Activated T-helper 1 cell treated with anti-CD3 and anti-CD28 coated beads, Interleukin-2, amount 50 U/mL, for 16 hours (primary cell): ENCODE results near the gene THRAP3.
"Not testable (repeated sequence)": the region's sequence is repeated elsewhere in the genome, so short reads cannot be mapped to it uniquely, and the experiment has no call there.

Experiments
- DNase-seq, 2 donors: peaks; one replicate each; pipeline ENCODE4 v3.0.0-alpha.2; 2020; ENCODE audit warnings: low read depth in 1 of 2, low spot score in 1 of 2

THRAP3 gene, protein sequence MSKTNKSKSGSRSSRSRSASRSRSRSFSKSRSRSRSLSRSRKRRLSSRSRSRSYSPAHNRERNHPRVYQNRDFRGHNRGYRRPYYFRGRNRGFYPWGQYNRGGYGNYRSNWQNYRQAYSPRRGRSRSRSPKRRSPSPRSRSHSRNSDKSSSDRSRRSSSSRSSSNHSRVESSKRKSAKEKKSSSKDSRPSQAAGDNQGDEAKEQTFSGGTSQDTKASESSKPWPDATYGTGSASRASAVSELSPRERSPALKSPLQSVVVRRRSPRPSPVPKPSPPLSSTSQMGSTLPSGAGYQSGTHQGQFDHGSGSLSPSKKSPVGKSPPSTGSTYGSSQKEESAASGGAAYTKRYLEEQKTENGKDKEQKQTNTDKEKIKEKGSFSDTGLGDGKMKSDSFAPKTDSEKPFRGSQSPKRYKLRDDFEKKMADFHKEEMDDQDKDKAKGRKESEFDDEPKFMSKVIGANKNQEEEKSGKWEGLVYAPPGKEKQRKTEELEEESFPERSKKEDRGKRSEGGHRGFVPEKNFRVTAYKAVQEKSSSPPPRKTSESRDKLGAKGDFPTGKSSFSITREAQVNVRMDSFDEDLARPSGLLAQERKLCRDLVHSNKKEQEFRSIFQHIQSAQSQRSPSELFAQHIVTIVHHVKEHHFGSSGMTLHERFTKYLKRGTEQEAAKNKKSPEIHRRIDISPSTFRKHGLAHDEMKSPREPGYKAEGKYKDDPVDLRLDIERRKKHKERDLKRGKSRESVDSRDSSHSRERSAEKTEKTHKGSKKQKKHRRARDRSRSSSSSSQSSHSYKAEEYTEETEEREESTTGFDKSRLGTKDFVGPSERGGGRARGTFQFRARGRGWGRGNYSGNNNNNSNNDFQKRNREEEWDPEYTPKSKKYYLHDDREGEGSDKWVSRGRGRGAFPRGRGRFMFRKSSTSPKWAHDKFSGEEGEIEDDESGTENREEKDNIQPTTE

DNA sequence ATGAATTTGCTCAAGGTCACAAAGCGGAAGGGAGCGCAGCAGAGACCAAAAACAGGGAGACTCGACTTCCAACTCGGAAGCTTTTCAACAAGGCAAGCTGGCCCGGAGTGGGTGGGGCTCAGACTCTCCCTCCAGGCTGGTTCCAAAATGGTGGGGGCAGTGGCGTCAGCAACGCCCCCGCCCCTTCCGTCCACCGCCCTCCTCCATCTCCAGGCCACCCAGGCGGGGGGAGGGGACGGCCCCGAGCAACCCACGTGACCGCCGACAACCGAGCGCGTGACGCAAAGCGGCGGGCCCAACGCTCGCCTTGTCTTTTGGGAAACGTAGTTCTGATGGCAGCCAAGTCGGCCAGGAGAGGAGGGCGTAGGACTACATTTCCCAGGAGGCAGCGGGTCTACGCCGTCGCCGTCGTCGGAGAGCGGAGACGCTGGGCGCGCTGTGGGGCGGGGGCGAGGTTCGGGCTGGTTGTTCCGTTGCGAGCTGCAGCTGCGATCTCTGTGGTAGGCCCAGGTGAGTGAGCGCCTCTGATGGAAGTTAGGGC is at the start of gene THRAP3:
Gene THRAP3 (plus strand): TSS at position 448 of the 541 bp plus-strand sequence. CDS start 58,121 bp downstream, outside the sequence.
- DNase-seq, result peak; percentile 99 to 100

DNA sequence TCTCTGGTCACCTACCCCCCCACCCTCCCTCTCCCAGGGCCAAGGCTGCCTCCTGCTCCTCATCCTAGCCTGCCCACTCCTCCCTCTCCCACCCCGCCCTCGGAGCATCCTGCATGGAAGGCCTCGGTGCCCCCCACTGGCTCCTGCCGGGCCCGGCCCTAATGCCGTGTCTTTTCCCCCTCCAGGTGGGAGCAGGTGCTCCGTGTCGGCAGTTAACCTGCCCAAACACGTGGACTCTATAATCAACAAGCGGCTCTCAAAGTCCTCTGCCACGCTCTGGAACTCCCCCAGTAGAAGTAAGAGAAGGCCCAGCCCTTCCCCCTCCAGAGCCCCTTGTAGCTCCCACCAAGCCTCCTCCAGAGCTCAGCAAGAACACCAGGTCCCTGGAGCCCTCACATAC is 49.5 kb upstream of the THRAP3 start:
- DNase-seq, result no peak

DNA sequence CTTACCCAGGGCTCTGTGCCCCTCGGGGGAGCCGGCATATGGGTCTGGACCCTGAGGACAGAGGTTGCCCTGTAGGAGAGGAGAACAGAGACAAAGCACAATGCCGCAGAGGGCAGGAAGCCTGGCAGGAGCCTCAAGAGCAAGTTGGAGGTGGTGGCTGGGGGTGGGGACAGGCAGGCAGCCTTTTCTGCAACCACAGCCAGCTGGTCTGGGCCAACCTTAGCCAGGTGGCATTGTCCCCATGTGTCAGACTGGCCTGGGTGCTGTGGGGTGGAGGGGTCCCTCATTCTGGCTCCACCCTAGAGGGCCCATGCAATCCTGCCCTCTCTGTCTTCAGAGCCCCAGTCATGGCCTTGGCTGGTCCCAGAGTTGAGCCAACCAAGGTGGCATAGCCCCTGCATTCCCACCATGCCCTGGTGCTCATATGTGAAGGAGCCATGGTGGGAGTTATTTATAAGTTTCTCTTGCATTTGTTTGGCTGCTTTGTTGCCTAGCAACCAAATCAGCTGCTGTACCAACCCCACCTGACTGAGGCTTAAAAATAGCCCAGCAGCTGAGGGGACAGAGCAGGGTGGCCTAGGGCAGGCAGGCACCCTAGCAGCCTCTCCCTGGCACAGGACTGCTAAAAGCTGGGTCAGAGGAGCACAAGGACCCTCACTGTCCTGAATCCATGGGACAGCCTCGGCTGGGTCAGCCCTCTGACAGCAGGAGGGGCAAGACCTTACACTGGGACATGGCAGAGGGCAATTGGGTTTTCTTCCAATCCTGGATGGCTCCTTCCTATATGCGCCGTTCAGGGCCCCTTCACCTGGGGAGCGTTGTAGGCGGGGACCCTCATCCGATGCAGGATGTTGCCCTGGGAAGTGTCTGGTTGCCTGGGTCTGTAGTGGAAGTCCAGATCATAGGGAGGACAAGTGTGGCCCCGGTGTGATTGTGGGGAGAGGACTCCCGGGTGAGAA is 48.8 kb upstream of the THRAP3 start:
- DNase-seq, result no peak

DNA sequence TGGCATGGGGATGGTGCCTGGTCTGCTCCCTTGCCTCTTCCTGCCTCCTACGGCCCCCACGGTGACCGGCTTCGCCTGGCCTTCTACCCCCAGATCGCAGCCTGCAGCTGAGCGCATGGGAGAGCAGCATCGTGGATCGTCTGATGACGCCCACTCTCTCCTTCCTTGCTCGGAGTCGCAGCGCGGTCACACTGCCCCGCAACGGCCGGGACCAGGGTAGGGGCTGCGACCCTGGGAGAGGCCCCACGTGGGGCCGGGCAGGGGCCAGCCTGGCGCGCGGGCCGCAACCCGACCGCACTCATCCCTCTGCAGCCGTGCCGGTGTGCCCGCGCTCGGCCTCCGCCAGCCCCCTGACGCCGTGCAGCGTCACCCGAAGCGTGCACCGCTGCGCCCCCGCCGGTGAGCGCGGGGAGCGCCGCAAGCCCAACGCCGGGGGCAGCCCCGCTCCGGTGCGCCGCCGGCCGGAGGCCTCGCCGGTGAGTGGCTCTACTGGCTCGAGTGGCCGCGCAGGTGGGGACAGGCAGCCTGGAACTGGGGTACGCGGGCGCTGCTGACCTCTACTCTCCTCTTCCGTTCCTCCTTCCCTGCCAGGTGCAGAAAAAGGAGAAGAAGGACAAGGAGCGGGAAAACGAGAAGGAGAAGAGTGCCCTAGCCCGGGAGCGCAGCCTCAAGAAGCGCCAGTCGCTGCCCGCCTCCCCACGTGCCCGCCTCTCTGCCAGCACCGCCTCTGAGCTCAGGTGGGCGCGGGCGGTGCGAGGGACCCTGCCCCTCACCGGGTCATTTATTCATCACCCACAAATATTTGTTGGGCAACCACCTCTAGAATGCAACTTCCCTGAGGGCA is 47.9 kb upstream of the THRAP3 start:
- DNase-seq, result no peak

DNA sequence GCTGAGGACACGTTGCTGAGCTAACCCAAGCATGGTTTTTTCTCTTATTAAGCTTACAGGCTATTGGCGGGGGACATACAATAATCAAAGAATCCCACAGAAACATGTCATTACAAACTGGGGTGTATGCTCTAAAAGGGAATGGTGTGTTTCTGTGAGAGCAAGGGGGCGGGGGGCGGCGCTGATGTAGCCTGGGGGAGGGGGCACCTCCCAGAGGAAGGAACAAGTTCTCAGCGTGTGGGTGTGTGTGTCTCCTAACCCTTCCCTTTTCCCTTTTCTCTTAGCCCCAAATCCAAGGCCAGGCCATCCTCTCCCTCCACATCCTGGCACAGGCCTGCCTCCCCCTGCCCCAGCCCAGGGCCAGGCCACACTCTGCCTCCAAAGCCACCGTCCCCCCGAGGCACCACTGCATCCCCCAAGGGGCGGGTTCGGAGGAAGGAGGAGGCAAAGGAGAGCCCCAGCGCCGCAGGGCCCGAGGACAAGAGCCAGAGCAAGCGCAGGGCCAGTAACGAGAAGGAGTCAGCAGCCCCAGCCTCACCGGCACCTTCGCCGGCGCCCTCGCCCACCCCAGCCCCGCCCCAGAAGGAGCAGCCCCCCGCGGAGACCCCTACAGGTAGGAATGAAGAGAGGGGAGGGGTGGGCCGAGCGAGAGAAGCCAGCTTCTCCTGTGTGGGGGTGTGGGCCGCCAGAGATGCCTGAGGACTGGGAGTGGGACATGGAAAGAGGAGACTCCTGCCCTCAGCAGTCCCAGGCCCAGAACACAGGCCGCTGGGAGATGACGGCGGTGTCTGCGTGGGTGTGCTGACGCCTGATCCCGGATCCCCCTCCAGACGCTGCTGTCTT is 46.4 kb upstream of the THRAP3 start:
- no peak for DNase-seq

DNA sequence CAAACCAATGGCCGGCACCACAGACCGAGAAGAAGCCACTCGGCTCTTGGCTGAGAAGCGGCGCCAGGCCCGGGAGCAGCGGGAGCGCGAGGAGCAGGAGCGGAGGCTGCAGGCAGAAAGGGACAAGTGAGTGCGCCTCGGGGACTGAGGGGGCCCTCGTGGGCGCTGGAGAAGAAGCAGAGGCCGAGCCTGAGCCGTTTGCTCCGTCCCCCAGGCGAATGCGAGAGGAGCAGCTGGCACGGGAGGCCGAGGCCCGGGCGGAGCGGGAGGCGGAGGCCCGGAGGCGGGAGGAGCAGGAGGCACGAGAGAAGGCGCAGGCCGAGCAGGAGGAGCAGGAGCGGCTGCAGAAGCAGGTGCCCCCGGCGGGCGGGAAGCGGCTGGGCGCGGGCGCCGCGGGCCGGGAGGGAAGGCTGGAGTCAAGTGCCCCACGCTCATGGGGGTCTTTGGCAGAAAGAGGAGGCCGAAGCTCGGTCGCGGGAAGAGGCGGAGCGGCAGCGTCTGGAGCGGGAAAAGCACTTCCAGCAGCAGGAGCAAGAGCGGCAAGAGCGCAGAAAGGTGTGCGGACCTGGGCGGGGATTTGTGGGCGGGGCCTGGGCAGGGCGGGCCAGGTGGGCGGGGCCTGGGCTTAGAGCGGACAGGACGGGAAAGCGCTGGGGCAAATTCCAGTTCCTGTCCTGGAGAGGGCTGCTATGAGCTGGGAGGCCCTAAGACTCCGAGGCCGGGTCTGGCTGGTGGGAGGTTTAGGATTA is 45.6 kb upstream of the THRAP3 start:
- DNase-seq, result no peak

DNA sequence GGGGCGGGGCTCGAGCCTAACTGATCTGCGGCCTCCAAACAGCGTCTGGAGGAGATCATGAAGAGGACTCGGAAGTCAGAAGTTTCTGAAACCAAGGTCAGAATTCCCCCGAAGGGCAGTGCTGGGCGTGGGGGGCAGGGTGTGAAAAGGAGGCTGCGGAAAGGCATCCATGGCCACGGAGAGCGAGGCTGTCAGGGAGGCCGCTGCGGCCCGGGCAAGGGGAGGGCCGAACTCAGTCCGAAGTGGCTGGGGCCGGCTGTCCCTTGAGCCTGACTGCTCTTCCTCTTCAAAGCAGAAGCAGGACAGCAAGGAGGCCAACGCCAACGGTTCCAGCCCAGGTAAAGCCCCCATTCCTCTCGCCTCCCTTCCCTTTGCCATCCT is 45.0 kb upstream of the THRAP3 start:
- no peak for DNase-seq

DNA sequence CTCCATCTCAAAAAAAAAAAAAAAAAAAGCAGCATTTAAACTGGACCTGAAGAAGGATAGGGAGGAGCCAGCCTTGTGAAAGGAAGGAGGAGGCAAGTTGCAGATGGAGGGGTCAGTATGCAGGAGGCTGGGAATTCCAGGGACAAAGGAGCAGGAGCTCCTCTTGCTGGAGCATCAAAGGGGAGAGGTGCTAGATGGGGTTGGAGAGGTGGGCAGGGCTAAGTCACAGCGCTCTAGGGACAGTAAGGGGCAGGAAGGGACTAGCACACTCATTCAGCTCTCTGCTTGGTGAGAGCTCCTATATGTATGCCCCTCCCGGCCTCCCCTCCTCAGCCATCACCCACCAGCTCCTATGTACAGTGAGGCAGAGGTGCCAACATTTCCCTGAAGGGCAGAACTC is 41.5 kb upstream of the THRAP3 start:
- DNase-seq, result no peak

DNA sequence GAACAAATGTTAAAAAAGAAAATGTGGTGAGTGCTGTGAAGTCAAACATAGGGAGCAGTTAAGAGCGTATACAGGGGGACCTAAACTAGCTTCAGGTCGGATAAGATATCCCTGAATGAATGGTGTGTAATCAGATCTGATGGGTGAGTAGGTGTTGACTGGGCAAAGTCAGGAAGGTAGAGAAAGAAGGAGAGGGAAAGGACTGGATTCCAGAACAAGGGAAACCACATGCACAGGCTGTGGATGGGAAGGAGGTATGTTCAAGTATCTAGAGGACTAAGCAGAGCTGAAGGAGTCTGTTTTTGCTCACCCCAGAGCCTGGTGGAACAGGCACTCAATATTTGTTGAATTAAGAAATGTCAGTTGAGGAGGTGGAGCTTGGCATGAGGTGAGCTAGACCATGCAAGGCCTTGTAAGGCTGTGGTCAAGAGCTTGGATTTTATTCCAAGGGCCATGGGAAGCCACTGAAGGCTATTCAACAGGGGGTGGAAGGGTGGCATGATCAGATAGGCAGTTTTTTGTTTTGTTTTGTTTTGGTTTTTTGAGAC is 40.9 kb upstream of the THRAP3 start:
- DNase-seq, result no peak

DNA sequence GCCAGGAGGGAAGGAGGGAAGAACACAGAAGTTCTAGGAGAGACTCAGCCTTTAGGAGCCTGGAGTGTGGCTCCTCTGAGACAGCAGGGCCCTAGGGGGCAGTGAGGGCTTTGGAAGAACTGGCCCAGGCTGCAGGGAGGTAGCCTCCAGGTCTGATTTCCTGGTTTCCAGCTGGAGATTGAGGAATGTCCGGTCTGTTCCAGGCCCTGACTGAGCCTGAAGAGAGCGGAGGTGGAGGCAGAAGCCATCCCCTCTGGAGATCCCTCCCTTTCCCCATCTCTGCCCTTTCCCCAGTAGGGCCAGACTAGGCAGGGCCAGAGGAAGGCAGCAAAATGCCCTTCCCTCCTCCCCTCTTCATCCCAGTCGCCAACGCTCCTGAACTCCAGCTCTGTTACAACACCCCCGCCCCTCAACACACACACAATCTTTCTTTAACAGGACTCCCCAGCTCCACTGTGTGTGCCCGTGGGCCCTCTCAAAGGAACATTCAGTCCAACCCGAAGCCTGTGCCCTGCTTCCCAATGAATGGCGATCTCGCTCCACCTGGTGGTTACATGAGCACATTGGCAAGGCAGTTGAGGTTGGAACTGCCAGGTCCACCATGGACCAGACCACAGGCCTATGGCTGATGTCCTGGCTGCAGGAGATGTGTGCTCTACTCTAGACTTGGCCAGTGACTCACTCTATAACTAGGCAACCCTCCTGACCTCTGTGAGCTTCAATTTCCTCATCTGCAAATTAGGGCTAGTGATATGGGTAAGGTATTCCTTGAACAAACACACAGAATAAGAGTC is 36.2 kb upstream of the THRAP3 start:
- peak; percentile 57 to 62 for DNase-seq

DNA sequence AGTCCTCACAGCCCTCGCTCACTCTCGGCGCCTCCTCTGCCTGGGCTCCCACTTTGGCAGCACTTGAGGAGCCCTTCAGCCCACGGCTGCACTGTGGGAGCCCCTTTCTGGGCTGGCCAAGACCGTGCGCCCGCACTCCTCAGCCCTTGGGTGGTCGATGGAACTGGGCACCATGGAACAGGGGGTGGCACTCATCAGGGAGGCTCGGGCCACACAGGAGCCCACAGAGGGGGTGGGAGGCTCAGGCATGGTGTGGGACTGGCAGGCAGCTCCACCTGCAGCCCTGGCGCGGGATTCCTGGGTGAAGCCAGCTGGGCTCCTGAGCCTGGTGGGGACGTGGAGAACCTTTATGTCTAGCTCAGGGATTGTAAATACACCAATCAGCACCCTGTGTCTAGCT is 27.4 kb upstream of the THRAP3 start:
- not testable (repeated sequence) for DNase-seq

DNA sequence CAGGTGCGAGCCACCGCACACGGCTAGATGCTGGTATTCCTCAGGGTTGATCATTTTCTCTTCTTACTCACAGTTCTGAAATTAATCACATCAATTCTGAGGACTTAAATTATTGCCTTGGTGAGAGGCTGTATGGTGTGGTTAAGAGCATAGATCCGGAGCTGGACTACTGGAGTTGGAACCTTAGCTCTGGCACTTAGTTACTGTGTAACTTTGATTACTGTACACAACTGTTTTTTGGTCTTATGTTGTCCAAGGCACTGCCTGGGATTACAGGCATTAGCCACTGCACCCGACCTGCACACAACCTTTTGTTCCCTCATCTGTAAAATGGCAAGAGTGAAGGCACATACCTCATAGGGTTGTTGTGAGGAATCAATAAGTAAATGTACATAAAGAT is 25.6 kb upstream of the THRAP3 start:
- no peak for DNase-seq

DNA sequence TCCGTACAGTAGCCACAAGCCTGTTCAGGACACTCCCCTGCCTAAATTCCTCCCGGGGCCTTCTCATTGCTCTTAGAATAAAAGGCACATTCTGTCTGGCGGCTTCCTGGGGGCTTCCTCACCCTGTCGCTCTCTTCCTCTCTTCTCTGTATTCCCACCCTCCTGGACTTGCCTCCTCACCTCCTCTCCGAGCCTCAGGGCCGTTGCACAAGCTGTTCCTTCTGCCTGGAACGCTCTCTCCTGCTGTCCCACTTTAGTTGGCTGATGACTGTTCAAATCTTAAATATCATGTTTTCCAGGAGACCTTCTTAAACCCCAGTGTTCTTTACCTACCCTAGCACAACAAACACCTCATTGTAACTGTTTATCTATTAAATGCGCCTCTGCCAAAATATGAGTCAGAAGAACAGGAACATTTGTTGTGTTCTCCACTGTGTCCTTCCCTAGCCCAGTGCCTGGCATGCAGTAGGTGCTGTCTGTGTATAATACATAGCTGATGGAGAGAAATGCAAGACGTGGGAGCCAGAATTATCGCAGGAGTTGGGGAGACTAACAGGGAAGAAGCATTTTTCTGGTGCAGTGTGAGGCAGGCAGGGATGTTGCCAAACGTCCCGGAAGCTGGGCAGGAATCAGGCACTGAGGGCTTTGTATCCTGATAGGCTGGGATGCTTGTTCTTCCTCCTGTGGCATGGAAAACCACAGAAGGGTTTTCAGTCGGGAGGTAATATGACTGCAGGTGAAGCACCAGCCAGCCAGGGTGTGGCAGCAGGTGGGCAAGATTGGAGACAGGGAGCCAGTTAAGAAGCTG is 24.1 kb upstream of the THRAP3 start:
- DNase-seq, result no peak

DNA sequence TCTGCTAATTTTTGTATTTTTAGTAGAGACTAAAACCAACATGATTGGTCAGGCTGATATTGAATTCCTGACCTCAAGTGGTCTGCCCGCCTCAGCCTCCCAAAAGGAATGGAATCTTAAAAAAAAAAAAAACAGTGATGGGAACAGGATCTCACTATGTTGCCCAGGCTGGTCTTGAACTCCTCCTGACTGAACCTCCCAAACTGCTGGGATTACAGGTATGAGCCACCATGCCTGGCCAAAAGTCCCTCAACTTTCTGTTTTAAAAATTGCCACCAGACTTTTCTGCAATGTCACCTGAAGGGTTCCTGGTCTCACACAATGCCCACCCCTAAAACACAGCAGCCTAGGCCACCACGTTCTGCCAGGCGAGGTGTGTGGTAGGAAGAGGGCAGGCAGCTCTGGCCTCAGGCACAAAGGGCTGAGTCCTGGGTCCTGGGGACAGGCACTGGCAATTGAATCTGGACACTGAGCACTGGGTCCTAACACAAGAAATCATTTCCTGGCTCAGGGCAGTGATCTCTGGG is 21.2 kb upstream of the THRAP3 start:
- no peak for DNase-seq

DNA sequence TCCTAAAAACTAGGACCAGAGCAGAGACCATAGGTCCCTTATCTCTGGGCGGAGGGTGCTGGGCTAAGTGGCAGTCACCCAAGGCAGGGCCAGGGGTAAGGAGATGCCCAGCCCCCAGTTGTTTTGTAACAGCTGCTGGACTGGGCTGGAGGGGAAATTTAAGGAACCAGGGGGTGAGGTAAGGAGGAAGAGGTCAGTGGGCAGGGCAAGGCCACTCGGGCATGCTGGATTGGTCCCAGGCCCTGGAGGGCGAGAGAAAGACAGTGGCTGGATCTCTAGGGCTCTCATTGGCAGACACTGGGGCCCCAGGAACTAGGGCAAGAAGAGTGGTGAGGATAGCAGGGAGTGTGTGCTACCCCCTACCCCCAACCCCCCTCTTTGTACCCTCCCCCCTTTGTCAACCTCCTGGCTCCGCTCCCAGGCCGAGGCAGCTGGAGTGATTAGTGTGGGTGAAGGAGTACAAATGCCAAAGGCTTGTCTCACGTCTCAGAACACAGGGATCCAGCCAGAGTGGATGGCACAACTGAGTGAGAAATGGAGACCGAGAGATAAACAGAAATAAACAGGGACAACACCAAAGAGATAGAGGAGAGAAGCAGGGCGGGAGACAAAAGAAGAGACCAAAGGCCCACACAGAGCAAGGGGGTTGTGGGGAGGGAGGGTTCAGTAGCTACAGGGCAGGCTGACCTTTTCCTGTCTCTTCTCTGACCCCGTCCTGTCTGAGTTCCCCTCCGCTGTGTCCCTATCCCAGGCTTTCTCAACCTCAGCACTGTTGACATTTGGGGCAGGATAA is 20.5 kb upstream of the THRAP3 start:
- DNase-seq, result no peak
